ENCODE data around the gene ENDOD1.

- TF ChIP-seq EZH2 (IDR thresholded peaks at IDR 0.05) = no peak
- no peak for TF ChIP-seq POLR2AphosphoS5 (IDR thresholded peaks at IDR 0.05; ENCODE audit: borderline replicate concordance, low read depth, low read length)
Measured at GRCh38 chr11:95089620-95090542, at the start of gene ENDOD1.
